Stomach (tissue), 4 donors: ENCODE results near the gene DCP1A.

Experiments
- CTCF ChIP-seq, 7 experiments: fragments of 450-650 bp in 4 of 7; fragments of 200-600 bp in 3 of 7; sonication (generic) in 3 of 7; IDR thresholded peaks; one replicate each; pipeline ENCODE4 v1.5.1; 2016 to 2019; ENCODE audit warnings: antibody characterized with exemption in 7 of 7, control low read depth in 2 of 7, mild to moderate bottlenecking in 1 of 7
- EP300 ChIP-seq: sonication (generic); formaldehyde crosslinking; IDR thresholded peaks from one replicate; pipeline ENCODE4 v1.6.1; 2017; ENCODE audit warnings: antibody characterized with exemption
- POLR2A ChIP-seq, 4 donors: fragments of 450-650 bp; IDR thresholded peaks; one replicate each; pipeline ENCODE4 v1.6.1; 2016; ENCODE audit warnings: antibody characterized with exemption in 4 of 4, control low read depth in 2 of 4, mild to moderate bottlenecking in 1 of 4, moderate library complexity in 1 of 4
- POLR2AphosphoS5 ChIP-seq, 3 donors: sonication (generic); formaldehyde crosslinking; IDR thresholded peaks; one replicate each; pipeline ENCODE4 v1.6.1; 2016; ENCODE audit warnings: antibody characterized with exemption in 3 of 3

DNA sequence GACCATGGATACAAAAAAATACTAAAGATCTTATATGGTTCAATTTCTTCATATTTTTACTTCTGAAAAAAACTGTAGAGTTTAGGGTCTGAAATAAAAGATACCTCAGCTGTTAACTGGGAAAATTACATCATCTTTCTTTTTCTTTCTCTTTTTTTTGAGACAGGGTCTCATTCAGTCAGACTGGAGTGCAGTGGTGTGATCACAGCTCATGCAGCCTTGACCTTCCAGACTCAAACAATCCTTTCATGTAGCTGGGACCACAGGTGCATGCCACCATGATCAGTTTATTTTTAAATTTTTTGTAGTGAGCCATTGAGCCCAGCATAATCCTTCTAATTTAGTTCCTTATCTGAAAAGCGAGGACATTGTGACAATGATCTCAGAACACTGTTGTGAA, 51.9 kb downstream of the DCP1A start:
- no peak for TF ChIP-seq CTCF (IDR thresholded peaks at IDR 0.05)
- TF ChIP-seq POLR2AphosphoS5 (IDR thresholded peaks at IDR 0.05): no peak
- TF ChIP-seq EP300: no peak
- TF ChIP-seq POLR2A (IDR thresholded peaks at IDR 0.05): no peak
